H9 (cell line): ENCODE results near the gene ARID1A. TPM values are rescaled to one million over a fixed set of nuclear protein-coding genes. Genes with fewer than 3 reads are reported as not detected.
A peak's percentile ranks its signal among the peaks of the same experiment; 100 is the strongest.

ENCODE experiments used
- DNase-seq: peaks from one replicate; pipeline ENCODE4 v3.0.0-alpha.2; 2017
- H2AFZ ChIP-seq: one replicate; pipeline ENCODE4 v1.6.1; 2013; ENCODE audit warnings: mild to moderate bottlenecking, low read length, control low read depth, moderate library complexity
- H2AK5ac ChIP-seq: 2 replicates; pipeline ENCODE4 v1.6.1; 2013; ENCODE audit warnings: low read length, control low read depth, mixed read lengths; ENCODE audit not compliant: insufficient read length
- H2BK120ac ChIP-seq: one replicate; pipeline ENCODE4 v1.6.1; 2013; ENCODE audit warnings: low read depth, mild to moderate bottlenecking, low read length, control low read depth, inconsistent platforms; ENCODE audit not compliant: poor library complexity, severe bottlenecking
- H2BK12ac ChIP-seq: 2 replicates; pipeline ENCODE4 v1.6.1; 2013; ENCODE audit warnings: low read length, control low read depth, mixed read lengths, low read depth; ENCODE audit not compliant: insufficient read length
- H2BK15ac ChIP-seq: 2 replicates; pipeline ENCODE4 v1.6.1; 2013; ENCODE audit warnings: low read depth, low read length, control low read depth
- H2BK20ac ChIP-seq: one replicate; pipeline ENCODE4 v1.6.1; 2013; ENCODE audit warnings: low read depth, mild to moderate bottlenecking, low read length, control low read depth, inconsistent platforms; ENCODE audit not compliant: poor library complexity, severe bottlenecking
- H2BK5ac ChIP-seq: 2 replicates; pipeline ENCODE4 v1.6.1; 2013; ENCODE audit warnings: low read length, control low read depth, mixed read lengths; ENCODE audit not compliant: insufficient read length
- H3K14ac ChIP-seq: 2 replicates; pipeline ENCODE4 v1.6.1; 2013; ENCODE audit warnings: low read length, control low read depth; ENCODE audit not compliant: insufficient read depth
- H3K18ac ChIP-seq: 2 replicates; pipeline ENCODE4 v1.6.1; 2013; ENCODE audit warnings: low read depth, mild to moderate bottlenecking, mixed read lengths, low read length, control low read depth; ENCODE audit not compliant: insufficient read length
- H3K23ac ChIP-seq: 2 replicates; pipeline ENCODE4 v1.6.1; 2013; ENCODE audit warnings: low read length, control low read depth, mixed read lengths, low read depth; ENCODE audit not compliant: insufficient read length
- H3K23me2 ChIP-seq: 2 replicates; pipeline ENCODE4 v1.6.1; 2013; ENCODE audit warnings: low read depth, mild to moderate bottlenecking, mixed read lengths, low read length, control low read depth; ENCODE audit not compliant: insufficient read length, poor library complexity, severe bottlenecking
- H3K27ac ChIP-seq: 2 replicates; pipeline ENCODE4 v1.5.1; 2013; ENCODE audit warnings: low read length, control low read depth, mixed read lengths, low read depth; ENCODE audit not compliant: insufficient read length
- H3K27me3 ChIP-seq: 2 replicates; pipeline ENCODE4 v1.6.1; 2013; ENCODE audit warnings: low read length, control low read depth, inconsistent platforms; ENCODE audit not compliant: insufficient read depth
- H3K4ac ChIP-seq: 2 replicates; pipeline ENCODE4 v1.6.1; 2013; ENCODE audit warnings: low read depth, mild to moderate bottlenecking, control low read depth, inconsistent platforms, low read length, moderate library complexity
- H3K4me1 ChIP-seq: 2 replicates; pipeline ENCODE4 v1.6.1; 2013; ENCODE audit warnings: low read length, control low read depth, inconsistent platforms; ENCODE audit not compliant: insufficient read depth
- H3K4me2 ChIP-seq: 2 replicates; pipeline ENCODE4 v1.6.1; 2013; ENCODE audit warnings: low read length, control low read depth, mixed read lengths; ENCODE audit not compliant: insufficient read length, insufficient read depth
- H3K56ac ChIP-seq: 2 replicates; pipeline ENCODE4 v1.6.1; 2013; ENCODE audit warnings: low read depth, mild to moderate bottlenecking, mixed read lengths, low read length, control low read depth; ENCODE audit not compliant: insufficient read length
- H3K79me1 ChIP-seq: 2 replicates; pipeline ENCODE4 v1.6.1; 2013; ENCODE audit warnings: low read depth, mild to moderate bottlenecking, moderate library complexity, low read length, control low read depth, inconsistent platforms; ENCODE audit not compliant: insufficient read depth, poor library complexity, severe bottlenecking
- H3K79me2 ChIP-seq: 2 replicates; pipeline ENCODE4 v1.6.1; 2013; ENCODE audit warnings: low read length, control low read depth, inconsistent platforms; ENCODE audit not compliant: insufficient read depth
- H3K9ac ChIP-seq: 2 replicates; pipeline ENCODE4 v1.6.1; 2013; ENCODE audit warnings: low read length, control low read depth, mixed read lengths; ENCODE audit not compliant: insufficient read length; ENCODE audit errors: extremely low read depth
- H3K9me3 ChIP-seq: one replicate; pipeline ENCODE4 v1.6.1; 2013; ENCODE audit warnings: low read depth, low read length, inconsistent platforms; ENCODE audit not compliant: control insufficient read depth
- H3T11ph ChIP-seq: one replicate; pipeline ENCODE4 v1.6.1; 2013; ENCODE audit warnings: mild to moderate bottlenecking, low read length, control low read depth, inconsistent platforms
- H4K20me1 ChIP-seq: one replicate; pipeline ENCODE4 v1.6.1; 2013; ENCODE audit not compliant: control insufficient read depth, insufficient read length, insufficient read depth
- H4K5ac ChIP-seq: 2 replicates; pipeline ENCODE4 v1.6.1; 2013; ENCODE audit warnings: low read depth, mild to moderate bottlenecking, mixed read lengths, low read length, control low read depth; ENCODE audit not compliant: insufficient read length
- H4K8ac ChIP-seq: replicated peaks from 2 replicates; pipeline ENCODE4 v1.6.1; 2013; ENCODE audit warnings: low read length, control low read depth, mixed read lengths, low read depth; ENCODE audit not compliant: insufficient read length
- H4K91ac ChIP-seq: 2 replicates; pipeline ENCODE4 v1.6.1; 2013; ENCODE audit warnings: low read depth, mild to moderate bottlenecking, moderate library complexity, mixed read lengths, low read length, control low read depth; ENCODE audit not compliant: insufficient read length
- H3K27ac Mint-ChIP-seq, 3 experiments: 2 replicates in 2 of 3; 3 replicates in 1 of 3; pipeline ENCODE4 v1.8.0; 2020 to 2021; ENCODE audit warnings: mixed read lengths in 3 of 3, mild to moderate bottlenecking in 1 of 3, moderate library complexity in 1 of 3
- H3K27me3 Mint-ChIP-seq: 2 replicates; pipeline ENCODE4 v1.8.0; 2021; ENCODE audit warnings: low read depth, mild to moderate bottlenecking, moderate library complexity, mixed read lengths
- H3K36me3 Mint-ChIP-seq, 3 experiments: 2 replicates in 2 of 3; 3 replicates in 1 of 3; pipeline ENCODE4 v1.8.0; 2020 to 2021; ENCODE audit warnings: low read depth in 3 of 3, mixed read lengths in 3 of 3; ENCODE audit not compliant: insufficient read depth in 1 of 3
- H3K4me1 Mint-ChIP-seq, 2 experiments: 2 replicates each; pipeline ENCODE4 v1.8.0; 2020; ENCODE audit warnings: mixed read lengths in 2 of 2
- H3K4me3 Mint-ChIP-seq, 2 experiments: 2 replicates in 1 of 2; 3 replicates in 1 of 2; pipeline ENCODE4 v1.8.0; 2020 to 2021; ENCODE audit warnings: mild to moderate bottlenecking in 2 of 2, mixed read lengths in 2 of 2, moderate library complexity in 1 of 2
- H3K9me3 Mint-ChIP-seq, 2 experiments: 2 replicates in 1 of 2; 3 replicates in 1 of 2; pipeline ENCODE4 v1.8.0; 2020; ENCODE audit warnings: mild to moderate bottlenecking in 2 of 2, mixed read lengths in 2 of 2, moderate library complexity in 1 of 2
- WGBS: extraction: QIAGEN DNeasy Blood & Tissue Kit; methylation state at CpG from one replicate; pipeline ENCODE4 v1.1.7; 2013; ENCODE audit warnings: missing lambda C conversion rate, low lambda C conversion rate, mixed read lengths; ENCODE audit not compliant: insufficient read length; ENCODE audit errors: extremely low coverage; 5-methylcytosine and 5-hydroxymethylcytosine counted together
- total RNA-seq: library from RNA; stranded (reverse); gene quantifications from 2 replicates; pipeline ENCODE4 v1.2.1, GENCODE V29; 2021
- TF ChIP-seq, protein P1 (sequence below): fragments of 200-600 bp; sonication (generic); conservative IDR thresholded peaks from 3 replicates; pipeline ENCODE4 v1.8.0; 2021; ENCODE audit warnings: antibody characterized with exemption, mild to moderate bottlenecking

Gene ARID1A
- total RNA-seq, 1 experiment from 2014 or later = 147 TPM

DNA sequence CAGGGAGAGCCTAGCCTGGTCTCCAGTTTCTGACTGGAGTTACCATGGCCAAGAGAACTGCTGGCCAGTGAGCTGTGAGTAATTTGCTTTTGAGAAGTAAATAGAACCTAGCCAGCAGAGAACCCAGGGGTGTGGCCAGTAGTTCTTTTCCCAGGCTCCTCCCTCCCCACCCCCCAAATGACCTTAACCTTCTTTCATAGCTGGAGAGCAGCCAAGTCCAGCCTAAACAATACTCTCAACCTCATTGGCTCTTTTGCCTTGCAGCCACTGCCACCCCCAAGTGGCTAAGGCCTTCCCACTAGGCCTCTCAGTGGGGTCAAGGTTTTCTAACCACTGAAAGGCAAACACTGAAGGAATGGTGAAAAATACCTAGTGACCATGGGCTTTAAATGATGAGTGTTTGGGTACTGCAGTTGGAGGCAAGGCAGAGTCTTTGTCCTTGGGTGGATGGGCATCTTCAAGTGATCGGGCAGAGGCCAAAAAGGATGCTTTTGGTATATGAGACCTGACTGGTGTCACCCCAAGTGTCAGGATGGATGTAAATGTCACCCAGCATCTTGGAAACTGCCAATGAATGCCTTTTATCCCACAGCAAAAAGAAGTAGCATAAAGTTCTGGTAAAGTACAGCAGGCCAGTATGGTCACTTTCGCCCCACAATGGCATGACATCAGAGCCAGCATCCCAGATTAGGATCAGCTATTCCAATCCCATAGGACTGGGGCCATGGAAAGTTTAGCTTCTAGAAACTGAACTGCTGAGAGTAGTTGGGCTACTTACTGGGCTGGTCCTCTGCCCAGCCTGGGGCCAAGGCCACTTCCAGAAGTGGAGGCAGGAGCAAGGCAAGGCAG lies 88.4 kb downstream of the ARID1A start:
- WGBS = no CpG with 5 or more reads among the region's 2 CpGs
- H3K27ac ChIP-seq = no peak overlapping the region
- no peak overlapping the region for H2BK20ac ChIP-seq

More for the DNA sequence above, 88.4 kb downstream of the ARID1A start:
- Histone ChIP-seq H3K79me2 (no peaks in the 10 kb centered on the region; the same call in 1 of the 2 replicates), H3T11ph (no peak overlapping the region), H4K8ac (no peak overlapping the region), H3K4me2 (no peak overlapping the region), H2BK5ac (no peak overlapping the region), H4K91ac (no peak overlapping the region), H3K9ac (no peak overlapping the region), H3K4me1 (peaks cover 5% of the 10 kb centered on the region; the same call in 1 of the 2 replicates), H3K4ac (no peak overlapping the region), H2BK15ac (no peak overlapping the region), H2BK120ac (no peak overlapping the region), H4K5ac (no peak overlapping the region), H3K14ac (no peak overlapping the region), H2AK5ac (no peak overlapping the region), H2AFZ (no peak overlapping the region), H3K27me3 (no peaks in the 10 kb centered on the region), H3K23me2 (peaks cover 10% of the 10 kb centered on the region), H3K23ac (no peak overlapping the region), H3K79me1 (no peaks in the 10 kb centered on the region), H3K9me3 (no peaks in the 10 kb centered on the region), H3K56ac (no peak overlapping the region), H3K18ac (no peak overlapping the region), H2BK12ac (no peak overlapping the region), H4K20me1 (no peaks in the 10 kb centered on the region)
- TF ChIP-seq, protein P1, sequence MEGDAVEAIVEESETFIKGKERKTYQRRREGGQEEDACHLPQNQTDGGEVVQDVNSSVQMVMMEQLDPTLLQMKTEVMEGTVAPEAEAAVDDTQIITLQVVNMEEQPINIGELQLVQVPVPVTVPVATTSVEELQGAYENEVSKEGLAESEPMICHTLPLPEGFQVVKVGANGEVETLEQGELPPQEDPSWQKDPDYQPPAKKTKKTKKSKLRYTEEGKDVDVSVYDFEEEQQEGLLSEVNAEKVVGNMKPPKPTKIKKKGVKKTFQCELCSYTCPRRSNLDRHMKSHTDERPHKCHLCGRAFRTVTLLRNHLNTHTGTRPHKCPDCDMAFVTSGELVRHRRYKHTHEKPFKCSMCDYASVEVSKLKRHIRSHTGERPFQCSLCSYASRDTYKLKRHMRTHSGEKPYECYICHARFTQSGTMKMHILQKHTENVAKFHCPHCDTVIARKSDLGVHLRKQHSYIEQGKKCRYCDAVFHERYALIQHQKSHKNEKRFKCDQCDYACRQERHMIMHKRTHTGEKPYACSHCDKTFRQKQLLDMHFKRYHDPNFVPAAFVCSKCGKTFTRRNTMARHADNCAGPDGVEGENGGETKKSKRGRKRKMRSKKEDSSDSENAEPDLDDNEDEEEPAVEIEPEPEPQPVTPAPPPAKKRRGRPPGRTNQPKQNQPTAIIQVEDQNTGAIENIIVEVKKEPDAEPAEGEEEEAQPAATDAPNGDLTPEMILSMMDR = no peak
- Mint-ChIP-seq H3K4me3 (no peak overlapping the region), H3K27ac (peak overlapping the region in 1 of 3 experiments; percentile 33; a peak in 1 of 7 replicates), H3K36me3 (peaks cover 9 to 36% (median 31%) of the 10 kb centered on the region in 3 experiments), H3K27me3 (no peaks in the 10 kb centered on the region; the same call in 1 of the 2 replicates), H3K4me1 (peaks cover 50 to 56% of the 10 kb centered on the region in 2 experiments), H3K9me3 (no peaks in the 10 kb centered on the region)
- DNase-seq = peak; percentile 61
